Measurements from ENCODE around the gene CYTH3.

GRCh38 chr7:6243168-6243567 lies 29.3 kb downstream of the CYTH3 start:
- TF ChIP-seq CTCF (IDR thresholded peaks at IDR 0.05; ENCODE audit: insufficient read depth, low read length) (no peak), POLR2AphosphoS5 (IDR thresholded peaks at IDR 0.05; ENCODE audit: low read depth) (no peak), REST (IDR thresholded peaks at IDR 0.05; ENCODE audit: insufficient replicate concordance, low read depth) (no peak), GABPA (IDR thresholded peaks at IDR 0.05; ENCODE audit: low read depth) (no peak)

Measured in HL-60 (cell line).